Astrocyte (in vitro differentiated cells and primary cell): ENCODE measurements around the gene FGFR4. TPM values are rescaled to one million over a fixed set of nuclear protein-coding genes. Genes with fewer than 3 reads are reported as not detected.
A peak's percentile ranks its signal among the peaks of the same experiment; 100 is the strongest.

ENCODE experiments used
- DNase-seq: peaks from one replicate; pipeline ENCODE4 v3.0.0-alpha.2; 2010; ENCODE audit warnings: low read depth
- FAIRE-seq: peaks from 2 replicates; lab custom pipeline; 2011; peaks lifted over from hg19 to GRCh38; lab: Jason Lieb, UNC
- H2AFZ ChIP-seq: 2 replicates; pipeline ENCODE4 v1.6.0; 2012; ENCODE audit warnings: low read depth, low read length, inconsistent platforms
- H3K27ac ChIP-seq: 2 replicates; pipeline ENCODE4 v1.5.1; 2011; ENCODE audit warnings: low read depth, low read length, inconsistent platforms
- H3K27me3 ChIP-seq: 2 replicates; pipeline ENCODE4 v1.6.0; 2011; ENCODE audit warnings: low read length, inconsistent platforms; ENCODE audit not compliant: insufficient read depth
- H3K36me3 ChIP-seq: 2 replicates; pipeline ENCODE4 v1.5.1; 2011; ENCODE audit warnings: low read length, inconsistent platforms; ENCODE audit not compliant: insufficient read depth
- H3K4me1 ChIP-seq: 2 replicates; pipeline ENCODE4 v1.5.1; 2011; ENCODE audit warnings: low read length, inconsistent platforms; ENCODE audit not compliant: insufficient read depth
- H3K4me2 ChIP-seq: 2 replicates; pipeline ENCODE4 v1.6.0; 2012; ENCODE audit warnings: low read length, inconsistent platforms
- H3K4me3 ChIP-seq: 2 replicates; pipeline ENCODE4 v1.5.1; 2011; ENCODE audit warnings: low read depth, mild to moderate bottlenecking, low read length, inconsistent platforms; ENCODE audit not compliant: insufficient read depth
- H3K79me2 ChIP-seq: 2 replicates; pipeline ENCODE4 v1.6.0; 2012; ENCODE audit warnings: mild to moderate bottlenecking, low read length, inconsistent platforms; ENCODE audit not compliant: insufficient read depth
- H3K9ac ChIP-seq: 2 replicates; pipeline ENCODE4 v1.6.0; 2012; ENCODE audit warnings: mild to moderate bottlenecking, low read length, inconsistent platforms
- H3K9me3 ChIP-seq: 2 replicates; pipeline ENCODE4 v1.5.1; 2012; ENCODE audit warnings: low read depth, mild to moderate bottlenecking, low read length, inconsistent platforms; ENCODE audit not compliant: insufficient read depth
- H4K20me1 ChIP-seq: 2 replicates; pipeline ENCODE4 v1.6.0; 2012; ENCODE audit warnings: low read length, inconsistent platforms; ENCODE audit not compliant: insufficient read depth
- H3K27ac Mint-ChIP-seq: one replicate; pipeline ENCODE4 v1.8.0; 2021; ENCODE audit warnings: mild to moderate bottlenecking, mixed read lengths; ENCODE audit not compliant: unreplicated experiment
- H3K27me3 Mint-ChIP-seq: one replicate; pipeline ENCODE4 v1.8.0; 2021; ENCODE audit warnings: low read depth, mixed read lengths; ENCODE audit not compliant: unreplicated experiment
- H3K36me3 Mint-ChIP-seq: one replicate; pipeline ENCODE4 v1.8.0; 2021; ENCODE audit warnings: low read depth, mixed read lengths; ENCODE audit not compliant: unreplicated experiment
- H3K4me1 Mint-ChIP-seq: one replicate; pipeline ENCODE4 v1.8.0; 2021; ENCODE audit warnings: low read depth, mixed read lengths; ENCODE audit not compliant: unreplicated experiment
- H3K4me3 Mint-ChIP-seq: one replicate; pipeline ENCODE4 v1.8.0; 2021; ENCODE audit warnings: mild to moderate bottlenecking, moderate library complexity, mixed read lengths; ENCODE audit not compliant: unreplicated experiment
- H3K9me3 Mint-ChIP-seq: one replicate; pipeline ENCODE4 v1.8.0; 2021; ENCODE audit warnings: mild to moderate bottlenecking, mixed read lengths; ENCODE audit not compliant: unreplicated experiment
- CTCF ChIP-seq: IDR thresholded peaks from 2 replicates; pipeline ENCODE4 v1.5.1; 2011; ENCODE audit warnings: low read depth, mild to moderate bottlenecking, inconsistent platforms, low read length, moderate library complexity; ENCODE audit not compliant: insufficient read depth
- EZH2 ChIP-seq: IDR thresholded peaks from 2 replicates; pipeline ENCODE4 v1.6.1; 2012; ENCODE audit warnings: mild to moderate bottlenecking, low read length, inconsistent platforms; ENCODE audit not compliant: insufficient read depth
- total RNA-seq: library from RNA; stranded (reverse); gene quantifications from 2 replicates; pipeline ENCODE4 v1.2.1, GENCODE V29; 2021

FGFR4 gene
- total RNA-seq, 1 donor from 2014 or later = 4.8 TPM

- no peaks in the 10 kb centered on the region for H4K20me1 ChIP-seq
- no peak overlapping the region for H3K27ac ChIP-seq
- no peak overlapping the region for H3K4me2 ChIP-seq
- Mint-ChIP-seq H3K9me3 (no peaks in the 10 kb centered on the region), H3K4me1 (peaks cover 4% of the 10 kb centered on the region), H3K27ac (peak overlapping the region; percentile 47), H3K36me3 (peaks cover 1% of the 10 kb centered on the region), H3K4me3 (no peak overlapping the region), H3K27me3 (peaks cover 21% of the 10 kb centered on the region)
- H3K9me3 ChIP-seq = no peaks in the 10 kb centered on the region
- no peaks in the 10 kb centered on the region for H3K27me3 ChIP-seq
- no peaks in the 10 kb centered on the region for H3K4me1 ChIP-seq
- no peak overlapping the region for H3K4me3 ChIP-seq
- no peaks in the 10 kb centered on the region for H3K36me3 ChIP-seq
- H3K9ac ChIP-seq = no peak overlapping the region
- TF ChIP-seq CTCF (no peak), EZH2 (no peak)
- no peak overlapping the region for H2AFZ ChIP-seq
- no peaks in the 10 kb centered on the region for H3K79me2 ChIP-seq
- FAIRE-seq (no peak), DNase-seq (no peak)
Measured at GRCh38 chr5:177094224-177095087, 7.7 kb downstream of the FGFR4 start.

- no peaks in the 10 kb centered on the region for H3K36me3 ChIP-seq
Measured at GRCh38 chr5:177095088-177095669, 8.5 kb downstream of the FGFR4 start.

More at GRCh38 chr5:177095088-177095669, 8.5 kb downstream of the FGFR4 start:
- Histone ChIP-seq H3K9ac (no peak overlapping the region), H3K4me2 (no peak overlapping the region), H3K4me3 (no peak overlapping the region), H3K27ac (no peak overlapping the region), H2AFZ (no peak overlapping the region), H4K20me1 (no peaks in the 10 kb centered on the region), H3K4me1 (no peaks in the 10 kb centered on the region), H3K79me2 (no peaks in the 10 kb centered on the region), H3K27me3 (no peaks in the 10 kb centered on the region), H3K9me3 (no peaks in the 10 kb centered on the region)
- H3K27ac Mint-ChIP-seq = no peak overlapping the region
- no peak for FAIRE-seq
- DNase-seq = no peak
- no peaks in the 10 kb centered on the region for H3K9me3 Mint-ChIP-seq
- TF ChIP-seq EZH2 = no peak
- TF ChIP-seq CTCF = no peak
- H3K27me3 Mint-ChIP-seq = peaks cover 20% of the 10 kb centered on the region
- H3K4me1 Mint-ChIP-seq = peaks cover 4% of the 10 kb centered on the region
- no peak overlapping the region for H3K4me3 Mint-ChIP-seq
- peaks cover 1% of the 10 kb centered on the region for H3K36me3 Mint-ChIP-seq
